Hepatocyte (in vitro differentiated cells): ENCODE data around the gene CD300A. TPM values are rescaled to one million over a fixed set of nuclear protein-coding genes. Genes with fewer than 3 reads are reported as not detected.

Experiments
- DNase-seq: peaks from one replicate; pipeline ENCODE4 v3.0.0-alpha.2; 2016; ENCODE audit warnings: low spot score
- H2AFZ ChIP-seq: fragments of 200-600 bp; sonication (generic); 2 replicates; pipeline ENCODE4 v1.6.0; 2016; ENCODE audit warnings: antibody characterized with exemption, mild to moderate bottlenecking
- H3K27ac ChIP-seq: fragments of 200-600 bp; sonication (generic); 2 replicates; pipeline ENCODE4 v1.5.1; 2016; ENCODE audit warnings: mild to moderate bottlenecking
- H3K27me3 ChIP-seq: fragments of 200-600 bp; sonication (generic); 2 replicates; pipeline ENCODE4 v1.6.1; 2016
- H3K36me3 ChIP-seq: fragments of 200-600 bp; sonication (generic); replicated peaks from 2 replicates; pipeline ENCODE4 v1.5.1; 2016; ENCODE audit warnings: low read depth; ENCODE audit not compliant: insufficient read depth
- H3K4me1 ChIP-seq: fragments of 200-600 bp; sonication (generic); 2 replicates; pipeline ENCODE4 v1.5.1; 2016; ENCODE audit warnings: mild to moderate bottlenecking, moderate library complexity; ENCODE audit not compliant: insufficient read depth
- H3K4me2 ChIP-seq: fragments of 200-600 bp; sonication (generic); 2 replicates; pipeline ENCODE4 v1.6.0; 2016
- H3K4me3 ChIP-seq: fragments of 200-600 bp; sonication (generic); 2 replicates; pipeline ENCODE4 v1.5.1; 2016; ENCODE audit warnings: mild to moderate bottlenecking
- H3K79me2 ChIP-seq: fragments of 200-600 bp; sonication (generic); 2 replicates; pipeline ENCODE4 v1.6.0; 2017; ENCODE audit warnings: mild to moderate bottlenecking
- H3K9me2 ChIP-seq: fragments of 200-600 bp; sonication (generic); replicated peaks from 2 replicates; pipeline ENCODE4 v1.6.0; 2017; ENCODE audit warnings: mild to moderate bottlenecking; ENCODE audit not compliant: insufficient read depth
- H3K9me3 ChIP-seq: fragments of 200-600 bp; sonication (generic); 2 replicates; pipeline ENCODE4 v1.5.1; 2016; ENCODE audit warnings: low read depth, mild to moderate bottlenecking
- H4K20me1 ChIP-seq: fragments of 200-600 bp; sonication (generic); 2 replicates; pipeline ENCODE4 v1.6.0; 2016; ENCODE audit warnings: mild to moderate bottlenecking; ENCODE audit not compliant: insufficient read depth, poor library complexity, severe bottlenecking
- CTCF ChIP-seq: fragments of 200-600 bp; sonication (generic); IDR thresholded peaks from 2 replicates; pipeline ENCODE4 v1.5.1; 2016; ENCODE audit warnings: antibody characterized with exemption, mild to moderate bottlenecking; ENCODE audit not compliant: poor library complexity
- EZH2 ChIP-seq: fragments of 200-600 bp; sonication (generic); IDR thresholded peaks from 2 replicates; pipeline ENCODE4 v1.6.1; 2016; ENCODE audit warnings: antibody characterized with exemption, mild to moderate bottlenecking, borderline replicate concordance
- EZH2phosphoT487 ChIP-seq: fragments of 200-600 bp; sonication (generic); IDR thresholded peaks from one replicate; pipeline ENCODE4 v1.6.1; 2018; ENCODE audit warnings: antibody characterized with exemption, mild to moderate bottlenecking, low read depth, moderate library complexity; ENCODE audit not compliant: unreplicated experiment, severe bottlenecking
- WGBS: methylation state at CpG from one replicate; pipeline ENCODE4 v1.1.6; 2016; ENCODE audit warnings: low lambda C conversion rate; ENCODE audit errors: missing lambda C conversion rate; 5-methylcytosine and 5-hydroxymethylcytosine counted together
- polyA plus RNA-seq: library from polyadenylated mRNA; unstranded; fragments of >200 nt; fragmentation: Nextera tagmentation; extraction: Ambion mirVana; gene quantifications from 2 replicates; pipeline ENCODE4 v1.2.1, GENCODE V29; 2016
- small RNA-seq: library from RNA; depleted of rRNA; stranded (forward); fragments of <200 nt; gene quantifications from one replicate; pipeline ENCODE3, GENCODE V24; 2014
- total RNA-seq: library from RNA; depleted of rRNA; stranded (reverse); fragments of >200 nt; gene quantifications from 2 replicates; pipeline ENCODE4 v1.2.3, GENCODE V29; 2014

Gene CD300A
- total and polyA plus RNA-seq, 2 experiments from 2014 or later: 0.22 to 1.1 TPM

GRCh38 chr17:74531231-74531761, 64.9 kb downstream of the CD300A start, which contains the start of gene CD300LB:
CD300LB (minus strand) TSS chr17:74531475; CDS start chr17:74531350, 125 bp downstream.
- Histone ChIP-seq H4K20me1 (no peaks in the 10 kb centered on the region), H2AFZ (no peak within 1 kb of the TSS), H3K27me3 (no peaks in the 10 kb centered on the region), H3K4me3 (no peak within 1 kb of the TSS), H3K9me2 (no peaks in the 10 kb centered on the region), H3K4me2 (no peak within 1 kb of the TSS), H3K4me1 (no peaks in the 10 kb centered on the region), H3K9me3 (no peaks in the 10 kb centered on the region), H3K36me3 (no peaks in the 10 kb centered on the region), H3K79me2 (no peaks in the 10 kb centered on the region), H3K27ac (no peak within 1 kb of the TSS)
- DNase-seq: no peak
- 80% methylated on average over 10 of the region's 10 CpGs for WGBS
- no peak for TF ChIP-seq EZH2
- no peak for TF ChIP-seq CTCF
- TF ChIP-seq EZH2phosphoT487: no peak

- Histone ChIP-seq H3K4me2 (no peak overlapping the region), H3K27ac (no peak overlapping the region)
Measured at GRCh38 chr17:74532115-74532514, 65.7 kb downstream of the CD300A start.

More at GRCh38 chr17:74532115-74532514, 65.7 kb downstream of the CD300A start:
- no peaks in the 10 kb centered on the region for H4K20me1 ChIP-seq
- no peaks in the 10 kb centered on the region for H3K36me3 ChIP-seq
- no peaks in the 10 kb centered on the region for H3K79me2 ChIP-seq
- no peaks in the 10 kb centered on the region for H3K27me3 ChIP-seq
- TF ChIP-seq CTCF (no peak), EZH2phosphoT487 (no peak), EZH2 (no peak)
- no peaks in the 10 kb centered on the region for H3K4me1 ChIP-seq
- no peaks in the 10 kb centered on the region for H3K9me3 ChIP-seq
- no peak overlapping the region for H3K4me3 ChIP-seq
- no peak overlapping the region for H2AFZ ChIP-seq
- H3K9me2 ChIP-seq: no peaks in the 10 kb centered on the region
- no peak for DNase-seq
- WGBS: 72% methylated on average over 10 of the region's 10 CpGs

Small RNA genes lying within 50 kb of the gene (small RNA-seq; reads per million reads assigned to genes)
- not detected for gene RNA5SP448

Other genes starting within 250 kb of the CD300A start
- gene DNAI2, start 192.4 kb upstream of the CD300A start, total RNA-seq: not detected in 2 replicates
- gene DNAI2, start 192.4 kb upstream of the CD300A start, polyA plus RNA-seq: not detected in 2 replicates
- gene KIF19, start 140.4 kb upstream of the CD300A start, total RNA-seq: 0.20 and 0.80 TPM in 2 replicates
- gene KIF19, start 140.4 kb upstream of the CD300A start, polyA plus RNA-seq: 0.18 and 0.46 TPM in 2 replicates
- 1.3 TPM in 1 of 2 replicates, not detected in the other for gene BTBD17, start 104.8 kb upstream of the CD300A start, total RNA-seq
- gene BTBD17, start 104.8 kb upstream of the CD300A start, polyA plus RNA-seq: 0.39 TPM in 1 of 2 replicates, not detected in the other
- gene GPR142, start 99.1 kb upstream of the CD300A start, total RNA-seq: not detected in 2 replicates
- not detected in 2 replicates for gene GPR142, start 99.1 kb upstream of the CD300A start, polyA plus RNA-seq
- 150 and 159 TPM in 2 replicates for gene GPRC5C, start 34.5 kb upstream of the CD300A start, total RNA-seq
- 233 and 237 TPM in 2 replicates for gene GPRC5C, start 34.5 kb upstream of the CD300A start, polyA plus RNA-seq
- gene CD300LB, start 64.8 kb downstream of the CD300A start, total RNA-seq: not detected in 2 replicates
- gene CD300LB, start 64.8 kb downstream of the CD300A start, polyA plus RNA-seq: not detected in 2 replicates
- 0.43 TPM in 1 of 2 replicates, not detected in the other for gene CD300C, start 79.5 kb downstream of the CD300A start, total RNA-seq
- 0.47 and 0.96 TPM in 2 replicates for gene CD300C, start 79.5 kb downstream of the CD300A start, polyA plus RNA-seq
- 0.67 TPM in 1 of 2 replicates, not detected in the other for gene CD300H, start 100.9 kb downstream of the CD300A start, total RNA-seq
- gene CD300H, start 100.9 kb downstream of the CD300A start, polyA plus RNA-seq: 0.28 TPM in 1 of 2 replicates, not detected in the other
- gene CD300LD, start 125.6 kb downstream of the CD300A start, total RNA-seq: not detected in 2 replicates
- not detected in 2 replicates for gene CD300LD, start 125.6 kb downstream of the CD300A start, polyA plus RNA-seq
- 0.03 TPM in 1 of 2 replicates, not detected in the other for gene CD300E, start 157.1 kb downstream of the CD300A start, total RNA-seq
- gene CD300E, start 157.1 kb downstream of the CD300A start, polyA plus RNA-seq: 0.37 TPM in 1 of 2 replicates, not detected in the other
- 0.32 TPM in 1 of 2 replicates, not detected in the other for gene CD300LF, start 246.3 kb downstream of the CD300A start, total RNA-seq
- 0.44 and 0.85 TPM in 2 replicates for gene CD300LF, start 246.3 kb downstream of the CD300A start, polyA plus RNA-seq